H9 (cell line): Measurements from ENCODE around the gene RAB11FIP4. TPM values are rescaled to one million over a fixed set of nuclear protein-coding genes. Genes with fewer than 3 reads are reported as not detected.

Experiments
- DNase-seq: peaks from one replicate; pipeline ENCODE4 v3.0.0-alpha.2; 2017
- H2AFZ ChIP-seq: one replicate; pipeline ENCODE4 v1.6.1; 2013; ENCODE audit warnings: mild to moderate bottlenecking, low read length, control low read depth, moderate library complexity
- H2AK5ac ChIP-seq: 2 replicates; pipeline ENCODE4 v1.6.1; 2013; ENCODE audit warnings: low read length, control low read depth, mixed read lengths; ENCODE audit not compliant: insufficient read length
- H2BK120ac ChIP-seq: one replicate; pipeline ENCODE4 v1.6.1; 2013; ENCODE audit warnings: low read depth, mild to moderate bottlenecking, low read length, control low read depth, inconsistent platforms; ENCODE audit not compliant: poor library complexity, severe bottlenecking
- H2BK12ac ChIP-seq: 2 replicates; pipeline ENCODE4 v1.6.1; 2013; ENCODE audit warnings: low read length, control low read depth, mixed read lengths, low read depth; ENCODE audit not compliant: insufficient read length
- H2BK15ac ChIP-seq: 2 replicates; pipeline ENCODE4 v1.6.1; 2013; ENCODE audit warnings: low read depth, low read length, control low read depth
- H2BK20ac ChIP-seq: one replicate; pipeline ENCODE4 v1.6.1; 2013; ENCODE audit warnings: low read depth, mild to moderate bottlenecking, low read length, control low read depth, inconsistent platforms; ENCODE audit not compliant: poor library complexity, severe bottlenecking
- H2BK5ac ChIP-seq: 2 replicates; pipeline ENCODE4 v1.6.1; 2013; ENCODE audit warnings: low read length, control low read depth, mixed read lengths; ENCODE audit not compliant: insufficient read length
- H3K14ac ChIP-seq: 2 replicates; pipeline ENCODE4 v1.6.1; 2013; ENCODE audit warnings: low read length, control low read depth; ENCODE audit not compliant: insufficient read depth
- H3K18ac ChIP-seq: 2 replicates; pipeline ENCODE4 v1.6.1; 2013; ENCODE audit warnings: low read depth, mild to moderate bottlenecking, mixed read lengths, low read length, control low read depth; ENCODE audit not compliant: insufficient read length
- H3K23ac ChIP-seq: 2 replicates; pipeline ENCODE4 v1.6.1; 2013; ENCODE audit warnings: low read length, control low read depth, mixed read lengths, low read depth; ENCODE audit not compliant: insufficient read length
- H3K23me2 ChIP-seq: 2 replicates; pipeline ENCODE4 v1.6.1; 2013; ENCODE audit warnings: low read depth, mild to moderate bottlenecking, mixed read lengths, low read length, control low read depth; ENCODE audit not compliant: insufficient read length, poor library complexity, severe bottlenecking
- H3K27ac ChIP-seq: 2 replicates; pipeline ENCODE4 v1.5.1; 2013; ENCODE audit warnings: low read length, control low read depth, mixed read lengths, low read depth; ENCODE audit not compliant: insufficient read length
- H3K27me3 ChIP-seq: 2 replicates; pipeline ENCODE4 v1.6.1; 2013; ENCODE audit warnings: low read length, control low read depth, inconsistent platforms; ENCODE audit not compliant: insufficient read depth
- H3K4ac ChIP-seq: 2 replicates; pipeline ENCODE4 v1.6.1; 2013; ENCODE audit warnings: low read depth, mild to moderate bottlenecking, control low read depth, inconsistent platforms, low read length, moderate library complexity
- H3K4me1 ChIP-seq: 2 replicates; pipeline ENCODE4 v1.6.1; 2013; ENCODE audit warnings: low read length, control low read depth, inconsistent platforms; ENCODE audit not compliant: insufficient read depth
- H3K4me2 ChIP-seq: 2 replicates; pipeline ENCODE4 v1.6.1; 2013; ENCODE audit warnings: low read length, control low read depth, mixed read lengths; ENCODE audit not compliant: insufficient read length, insufficient read depth
- H3K56ac ChIP-seq: 2 replicates; pipeline ENCODE4 v1.6.1; 2013; ENCODE audit warnings: low read depth, mild to moderate bottlenecking, mixed read lengths, low read length, control low read depth; ENCODE audit not compliant: insufficient read length
- H3K79me1 ChIP-seq: 2 replicates; pipeline ENCODE4 v1.6.1; 2013; ENCODE audit warnings: low read depth, mild to moderate bottlenecking, moderate library complexity, low read length, control low read depth, inconsistent platforms; ENCODE audit not compliant: insufficient read depth, poor library complexity, severe bottlenecking
- H3K79me2 ChIP-seq: 2 replicates; pipeline ENCODE4 v1.6.1; 2013; ENCODE audit warnings: low read length, control low read depth, inconsistent platforms; ENCODE audit not compliant: insufficient read depth
- H3K9ac ChIP-seq: 2 replicates; pipeline ENCODE4 v1.6.1; 2013; ENCODE audit warnings: low read length, control low read depth, mixed read lengths; ENCODE audit not compliant: insufficient read length; ENCODE audit errors: extremely low read depth
- H3K9me3 ChIP-seq: one replicate; pipeline ENCODE4 v1.6.1; 2013; ENCODE audit warnings: low read depth, low read length, inconsistent platforms; ENCODE audit not compliant: control insufficient read depth
- H3T11ph ChIP-seq: one replicate; pipeline ENCODE4 v1.6.1; 2013; ENCODE audit warnings: mild to moderate bottlenecking, low read length, control low read depth, inconsistent platforms
- H4K20me1 ChIP-seq: one replicate; pipeline ENCODE4 v1.6.1; 2013; ENCODE audit not compliant: control insufficient read depth, insufficient read length, insufficient read depth
- H4K5ac ChIP-seq: 2 replicates; pipeline ENCODE4 v1.6.1; 2013; ENCODE audit warnings: low read depth, mild to moderate bottlenecking, mixed read lengths, low read length, control low read depth; ENCODE audit not compliant: insufficient read length
- H4K8ac ChIP-seq: replicated peaks from 2 replicates; pipeline ENCODE4 v1.6.1; 2013; ENCODE audit warnings: low read length, control low read depth, mixed read lengths, low read depth; ENCODE audit not compliant: insufficient read length
- H4K91ac ChIP-seq: 2 replicates; pipeline ENCODE4 v1.6.1; 2013; ENCODE audit warnings: low read depth, mild to moderate bottlenecking, moderate library complexity, mixed read lengths, low read length, control low read depth; ENCODE audit not compliant: insufficient read length
- H3K27ac Mint-ChIP-seq, 3 experiments: 2 replicates in 2 of 3; 3 replicates in 1 of 3; pipeline ENCODE4 v1.8.0; 2020 to 2021; ENCODE audit warnings: mixed read lengths in 3 of 3, mild to moderate bottlenecking in 1 of 3, moderate library complexity in 1 of 3
- H3K27me3 Mint-ChIP-seq: 2 replicates; pipeline ENCODE4 v1.8.0; 2021; ENCODE audit warnings: low read depth, mild to moderate bottlenecking, moderate library complexity, mixed read lengths
- H3K36me3 Mint-ChIP-seq, 3 experiments: 2 replicates in 2 of 3; 3 replicates in 1 of 3; pipeline ENCODE4 v1.8.0; 2020 to 2021; ENCODE audit warnings: low read depth in 3 of 3, mixed read lengths in 3 of 3; ENCODE audit not compliant: insufficient read depth in 1 of 3
- H3K4me1 Mint-ChIP-seq, 2 experiments: 2 replicates each; pipeline ENCODE4 v1.8.0; 2020; ENCODE audit warnings: mixed read lengths in 2 of 2
- H3K4me3 Mint-ChIP-seq, 2 experiments: 2 replicates in 1 of 2; 3 replicates in 1 of 2; pipeline ENCODE4 v1.8.0; 2020 to 2021; ENCODE audit warnings: mild to moderate bottlenecking in 2 of 2, mixed read lengths in 2 of 2, moderate library complexity in 1 of 2
- H3K9me3 Mint-ChIP-seq, 2 experiments: 2 replicates in 1 of 2; 3 replicates in 1 of 2; pipeline ENCODE4 v1.8.0; 2020; ENCODE audit warnings: mild to moderate bottlenecking in 2 of 2, mixed read lengths in 2 of 2, moderate library complexity in 1 of 2
- WGBS: extraction: QIAGEN DNeasy Blood & Tissue Kit; methylation state at CpG from one replicate; pipeline ENCODE4 v1.1.7; 2013; ENCODE audit warnings: missing lambda C conversion rate, low lambda C conversion rate, mixed read lengths; ENCODE audit not compliant: insufficient read length; ENCODE audit errors: extremely low coverage; 5-methylcytosine and 5-hydroxymethylcytosine counted together
- total RNA-seq: library from RNA; stranded (reverse); gene quantifications from 2 replicates; pipeline ENCODE4 v1.2.1, GENCODE V29; 2021
- TF ChIP-seq, protein P1 (sequence below): fragments of 200-600 bp; sonication (generic); conservative IDR thresholded peaks from 3 replicates; pipeline ENCODE4 v1.8.0; 2021; ENCODE audit warnings: antibody characterized with exemption, mild to moderate bottlenecking

Gene RAB11FIP4
- total RNA-seq, 1 experiment from 2014 or later: 25.7 TPM

DNA sequence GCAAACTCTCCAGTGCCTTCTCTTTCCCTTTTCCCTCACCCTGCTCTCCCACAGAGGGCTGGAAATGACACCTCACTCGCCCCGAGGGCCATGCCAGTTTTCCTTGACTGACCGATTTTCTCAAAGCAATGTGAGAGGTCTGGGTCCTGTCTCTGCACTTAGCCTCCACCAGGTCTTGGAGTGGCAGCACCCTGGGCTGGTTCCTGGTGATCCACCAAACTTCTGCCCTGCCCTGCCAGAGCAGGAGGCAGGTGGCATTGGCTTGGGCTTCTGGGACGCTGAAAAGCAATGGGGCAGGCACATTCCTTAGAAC lies 97.5 kb downstream of the RAB11FIP4 start:
- TF ChIP-seq, protein P1, sequence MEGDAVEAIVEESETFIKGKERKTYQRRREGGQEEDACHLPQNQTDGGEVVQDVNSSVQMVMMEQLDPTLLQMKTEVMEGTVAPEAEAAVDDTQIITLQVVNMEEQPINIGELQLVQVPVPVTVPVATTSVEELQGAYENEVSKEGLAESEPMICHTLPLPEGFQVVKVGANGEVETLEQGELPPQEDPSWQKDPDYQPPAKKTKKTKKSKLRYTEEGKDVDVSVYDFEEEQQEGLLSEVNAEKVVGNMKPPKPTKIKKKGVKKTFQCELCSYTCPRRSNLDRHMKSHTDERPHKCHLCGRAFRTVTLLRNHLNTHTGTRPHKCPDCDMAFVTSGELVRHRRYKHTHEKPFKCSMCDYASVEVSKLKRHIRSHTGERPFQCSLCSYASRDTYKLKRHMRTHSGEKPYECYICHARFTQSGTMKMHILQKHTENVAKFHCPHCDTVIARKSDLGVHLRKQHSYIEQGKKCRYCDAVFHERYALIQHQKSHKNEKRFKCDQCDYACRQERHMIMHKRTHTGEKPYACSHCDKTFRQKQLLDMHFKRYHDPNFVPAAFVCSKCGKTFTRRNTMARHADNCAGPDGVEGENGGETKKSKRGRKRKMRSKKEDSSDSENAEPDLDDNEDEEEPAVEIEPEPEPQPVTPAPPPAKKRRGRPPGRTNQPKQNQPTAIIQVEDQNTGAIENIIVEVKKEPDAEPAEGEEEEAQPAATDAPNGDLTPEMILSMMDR: no peak
- H2AFZ ChIP-seq: no peak overlapping the region

More for the DNA sequence above, 97.5 kb downstream of the RAB11FIP4 start:
- no peak overlapping the region for H3K4ac ChIP-seq
- no peak overlapping the region for H2BK5ac ChIP-seq
- Mint-ChIP-seq H3K27ac (0 out of 7 replicates have a peak overlapping the region, but pooled peaks of 1 of the 3 experiments have one; percentile 34), H3K4me3 (peak overlapping the region; percentile 73 to 91), H3K4me1 (peaks cover 47 to 60% of the 10 kb centered on the region in 2 experiments), H3K9me3 (no peaks in the 10 kb centered on the region; a peak in 2 of 5 replicates), H3K36me3 (peaks cover 0 to 7% (median 3%) of the 10 kb centered on the region in 3 experiments; a peak in 4 of 7 replicates), H3K27me3 (peaks cover 4% of the 10 kb centered on the region; the same call in 1 of the 2 replicates)
- no peak overlapping the region for H2BK120ac ChIP-seq
- H2BK15ac ChIP-seq: no peak overlapping the region
- H3K14ac ChIP-seq: no peak overlapping the region
- H2BK20ac ChIP-seq: no peak overlapping the region
- H3K27ac ChIP-seq: no peak overlapping the region
- no peak overlapping the region for H3K9ac ChIP-seq
- peak overlapping the region; percentile 78 for H3K4me2 ChIP-seq
- no peak for DNase-seq
- no peak overlapping the region for H3K56ac ChIP-seq
- H3K79me1 ChIP-seq: peaks cover 6% of the 10 kb centered on the region
- H4K8ac ChIP-seq: no peak overlapping the region
- H2AK5ac ChIP-seq: no peak overlapping the region
- H4K5ac ChIP-seq: no peak overlapping the region
- peaks cover 9% of the 10 kb centered on the region; the same call in 1 of the 2 replicates for H3K4me1 ChIP-seq
- peaks cover 5% of the 10 kb centered on the region; the same call in 1 of the 2 replicates for H3K79me2 ChIP-seq
- H4K20me1 ChIP-seq: no peaks in the 10 kb centered on the region
- no peaks in the 10 kb centered on the region for H3K9me3 ChIP-seq
- H4K91ac ChIP-seq: no peak overlapping the region
- H3K23me2 ChIP-seq: peaks cover 11% of the 10 kb centered on the region
- H2BK12ac ChIP-seq: no peak overlapping the region
- peak overlapping the region; percentile 19 for H3K18ac ChIP-seq
- H3K27me3 ChIP-seq: no peaks in the 10 kb centered on the region; the same call in 1 of the 2 replicates
- H3K23ac ChIP-seq: no peak overlapping the region
- no peak overlapping the region for H3T11ph ChIP-seq
- no CpG with 5 or more reads among the region's 4 CpGs for WGBS
